ENCODE measurements around the gene CYSLTR1. TPM values are rescaled to one million over a fixed set of nuclear protein-coding genes. Genes with fewer than 3 reads are reported as not detected.

CYSLTR1 gene
- total and polyA plus RNA-seq, 2 of the 4 experiments (the other 2 are of a cell fraction): not detected

DNA sequence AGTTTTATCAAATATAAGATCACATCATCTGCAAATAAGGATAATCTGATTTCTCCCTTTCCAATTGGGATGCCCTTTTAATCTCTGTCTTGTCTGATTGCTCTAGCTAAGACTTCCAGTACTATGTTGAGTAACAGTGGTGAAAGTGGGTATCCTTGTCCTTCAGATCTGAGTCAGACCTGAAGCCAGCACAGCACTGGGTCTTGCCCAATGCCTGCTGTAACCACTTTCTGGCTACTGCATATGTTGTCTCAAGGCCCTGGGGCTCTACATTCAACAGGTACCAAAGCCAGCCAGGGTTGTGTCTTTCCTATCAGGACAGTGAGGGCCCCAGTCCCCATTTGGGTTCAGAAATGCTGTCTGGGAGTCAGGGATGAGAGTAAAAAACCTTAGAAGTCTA lies 90.3 kb downstream of the CYSLTR1 start:
- H2BK120ac ChIP-seq (ENCODE audit: low read depth, low read length): no peak overlapping the region
- intact Hi-C loops (cut with micrococcal nuclease): no loop called here
- no peak overlapping the region for H4K5ac ChIP-seq (ENCODE audit: low read depth, low read length)
- H3K4me2 ChIP-seq (ENCODE audit: low read depth, low read length): no peak overlapping the region
- no peak overlapping the region for H4K8ac ChIP-seq (ENCODE audit: low read depth in 2 of 2, low read length in 2 of 2)
- in situ Hi-C loops (cut with MboI; ENCODE audit: low sequenced_read_pairs): no loop called here
- DNase-seq: no peak
- no peak overlapping the region for H3K9ac ChIP-seq (ENCODE audit: low read depth, low read length)
- H4K20me1 ChIP-seq (ENCODE audit: insufficient read depth, low read length): no peaks in the 10 kb centered on the region
- no peaks in the 10 kb centered on the region for H3K27me3 ChIP-seq (ENCODE audit: control insufficient read depth, insufficient read depth, low read length)
- H3K56ac ChIP-seq (ENCODE audit: extremely low read depth, insufficient read depth, low read length): no peak overlapping the region
- H3K27ac ChIP-seq (ENCODE audit: insufficient read depth, low read length): no peak overlapping the region
- no TSS peak for BruUV-seq (replicated peaks)
- no peak overlapping the region for H3K18ac ChIP-seq (ENCODE audit: low read depth, low read length)
- H2BK20ac ChIP-seq (ENCODE audit: low read depth, low read length): no peak overlapping the region
- no peaks in the 10 kb centered on the region for H3K79me1 ChIP-seq (ENCODE audit: low read depth in 1 of 2, low read length in 2 of 2)
- TF ChIP-seq RFX5 (IDR thresholded peaks at IDR 0.05; ENCODE audit: low read depth, low read length): no peak
- no peak for TF ChIP-seq CHD1 (IDR thresholded peaks at IDR 0.05; ENCODE audit: low read depth, low read length)
- no peak for TF ChIP-seq FOS (IDR thresholded peaks at IDR 0.05; ENCODE audit: low read depth, low read length)
- no peak for TF ChIP-seq MAFK (IDR thresholded peaks at IDR 0.05; ENCODE audit: low read depth, low read length)
- no peak for TF ChIP-seq CTCF (conservative IDR thresholded peaks at IDR 0.05; ENCODE audit: low read depth, low read length)
- TF ChIP-seq SMC3 (IDR thresholded peaks at IDR 0.05; ENCODE audit: low read depth, low read length): no peak
- no peak for TF ChIP-seq CEBPB (IDR thresholded peaks at IDR 0.05; ENCODE audit: low read depth, low read length)
- TF ChIP-seq, protein P1, sequence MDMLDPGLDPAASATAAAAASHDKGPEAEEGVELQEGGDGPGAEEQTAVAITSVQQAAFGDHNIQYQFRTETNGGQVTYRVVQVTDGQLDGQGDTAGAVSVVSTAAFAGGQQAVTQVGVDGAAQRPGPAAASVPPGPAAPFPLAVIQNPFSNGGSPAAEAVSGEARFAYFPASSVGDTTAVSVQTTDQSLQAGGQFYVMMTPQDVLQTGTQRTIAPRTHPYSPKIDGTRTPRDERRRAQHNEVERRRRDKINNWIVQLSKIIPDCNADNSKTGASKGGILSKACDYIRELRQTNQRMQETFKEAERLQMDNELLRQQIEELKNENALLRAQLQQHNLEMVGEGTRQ (IDR thresholded peaks at IDR 0.05; ENCODE audit: low read depth, low read length): no peak
- TF ChIP-seq, protein P2, sequence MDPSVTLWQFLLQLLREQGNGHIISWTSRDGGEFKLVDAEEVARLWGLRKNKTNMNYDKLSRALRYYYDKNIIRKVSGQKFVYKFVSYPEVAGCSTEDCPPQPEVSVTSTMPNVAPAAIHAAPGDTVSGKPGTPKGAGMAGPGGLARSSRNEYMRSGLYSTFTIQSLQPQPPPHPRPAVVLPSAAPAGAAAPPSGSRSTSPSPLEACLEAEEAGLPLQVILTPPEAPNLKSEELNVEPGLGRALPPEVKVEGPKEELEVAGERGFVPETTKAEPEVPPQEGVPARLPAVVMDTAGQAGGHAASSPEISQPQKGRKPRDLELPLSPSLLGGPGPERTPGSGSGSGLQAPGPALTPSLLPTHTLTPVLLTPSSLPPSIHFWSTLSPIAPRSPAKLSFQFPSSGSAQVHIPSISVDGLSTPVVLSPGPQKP (IDR thresholded peaks at IDR 0.05; ENCODE audit: borderline replicate concordance, low read depth, low read length): no peak
- TF ChIP-seq RCOR1 (IDR thresholded peaks at IDR 0.05; ENCODE audit: insufficient replicate concordance, low read length): no peak
- no peak for TF ChIP-seq MAZ (IDR thresholded peaks at IDR 0.05; ENCODE audit: borderline replicate concordance, low read depth, low read length)
- no peak for TF ChIP-seq NFE2L2 (IDR thresholded peaks at IDR 0.05; ENCODE audit: low read depth, low read length)
- no peak for TF ChIP-seq RAD21 (IDR thresholded peaks at IDR 0.05; ENCODE audit: low read length)
- TF ChIP-seq BHLHE40 (IDR thresholded peaks at IDR 0.05; ENCODE audit: low read depth, low read length): no peak
- no peak for TF ChIP-seq POLR2A (IDR thresholded peaks at IDR 0.05; ENCODE audit: low read depth, low read length)
- TF ChIP-seq MXI1 (IDR thresholded peaks at IDR 0.05; ENCODE audit: borderline replicate concordance, low read depth, low read length): no peak
- no peaks in the 10 kb centered on the region for H3K4me1 ChIP-seq (ENCODE audit: control insufficient read depth, insufficient read depth, low read length)
- ChIA-PET CTCF (no interaction called here), POLR2A (ENCODE audit: unreplicated experiment) (no interaction called here)
- H3K9me1 ChIP-seq (ENCODE audit: insufficient read depth, low read length): no peaks in the 10 kb centered on the region
- H3K9me3 ChIP-seq (ENCODE audit: control insufficient read depth, insufficient read depth, low read length): no peaks in the 10 kb centered on the region
- no peak overlapping the region for H3K23ac ChIP-seq (ENCODE audit: low read depth, low read length)
- dilution Hi-C loops (cut with HindIII; ENCODE audit: low sequenced_read_pairs, unreplicated experiment): no loop called here
- no peak for ATAC-seq (ENCODE audit: low read depth)
- no peak overlapping the region for H4K91ac ChIP-seq (ENCODE audit: insufficient read depth, low read depth, low read length)
- H3K36me3 ChIP-seq (ENCODE audit: control insufficient read depth, insufficient read depth, low read length): no peaks in the 10 kb centered on the region
- no peak overlapping the region for H2BK15ac ChIP-seq (ENCODE audit: low read depth, low read length)
- no peak overlapping the region for H3K14ac ChIP-seq (replicated peaks; ENCODE audit: low read depth, low read length)
- no peak overlapping the region for H2AK5ac ChIP-seq (ENCODE audit: low read depth, low read length)
- no peak overlapping the region for H2AK9ac ChIP-seq (replicated peaks; ENCODE audit: low read depth, low read length, poor library complexity)
- no peak overlapping the region for H2BK5ac ChIP-seq (ENCODE audit: low read depth, low read length, poor library complexity, severe bottlenecking)
- no peak overlapping the region for H2AFZ ChIP-seq (replicated peaks; ENCODE audit: low read length, poor library complexity)
- H3K4ac ChIP-seq (ENCODE audit: low read depth, low read length): no peak overlapping the region
- no peak overlapping the region for H3K4me3 ChIP-seq (ENCODE audit: insufficient read depth, low read depth, low read length)
